K562 (cell line): ENCODE measurements around the gene TMEM11. TPM values are rescaled to one million over a fixed set of nuclear protein-coding genes. Genes with fewer than 3 reads are reported as not detected.

ENCODE experiments used
- ATAC-seq: fragments of 200-7000 bp; cut with Tn5 transposase; 3 replicates; pipeline ENCODE4 v1.9.1; 2020; ENCODE audit warnings: moderate library complexity
- BruUV-seq: library from RNA; stranded (reverse); fragments of 400-500 nt; replicated peaks from 2 replicates; lab custom pipeline; 2021; lab: Mats Ljungman, UMichigan
- CTCF ChIA-PET: fragments of 300-600 bp; formaldehyde crosslinking; extraction: SDS; loops from one replicate; lab custom pipeline; 2021; ENCODE audit warnings: low intra/inter-chr PET ratio; lab: Yijun Ruan, JAX
- POLR2A ChIA-PET: fragments of 300-600, 350-650 bp; sonication (Branson Sonifier 250); formaldehyde crosslinking; extraction: SDS; loops from one replicate; lab custom pipeline; 2021; ENCODE audit warnings: antibody characterized with exemption, inconsistent platforms; lab: Yijun Ruan, JAX
- DNase-seq, 4 experiments: peaks; one replicate each; pipeline versions ENCODE4 v3.0.0 to v3.0.0-alpha.2; 2011 to 2018; ENCODE audit warnings: low spot score in 3 of 4, mixed read lengths in 3 of 4; ENCODE audit errors: extremely low read depth in 1 of 4
- FAIRE-seq: peaks from 2 replicates; lab custom pipeline; 2011; peaks lifted over from hg19 to GRCh38; lab: Jason Lieb, UNC
- H2AFZ ChIP-seq: 2 replicates; pipeline ENCODE4 v1.6.0; 2011; ENCODE audit warnings: low read depth, low read length, control low read depth, inconsistent platforms
- H3K27ac ChIP-seq: fragments of 200-600 bp; 3 replicates; pipeline ENCODE4 v1.8.0; 2011; ENCODE audit warnings: low read depth, mild to moderate bottlenecking, control low read depth, inconsistent platforms, low read length, moderate library complexity, mixed read lengths; ENCODE audit errors: extremely low read depth
- H3K27me3 ChIP-seq, 2 experiments: fragments of 300-600 bp in 1 of 2; 2 replicates in 1 of 2; 3 replicates in 1 of 2; pipeline versions ENCODE4 v1.6.0 to v1.8.0; 2011; ENCODE audit warnings: inconsistent platforms in 2 of 2, low read length in 2 of 2, mild to moderate bottlenecking in 1 of 2, mixed read lengths in 1 of 2, moderate library complexity in 1 of 2; ENCODE audit not compliant: control insufficient read depth in 2 of 2, insufficient read depth in 2 of 2
- H3K36me3 ChIP-seq: fragments of 300-600 bp; 3 replicates; pipeline ENCODE4 v1.8.0; 2011; ENCODE audit warnings: mild to moderate bottlenecking, low read length, inconsistent platforms; ENCODE audit not compliant: control insufficient read depth, insufficient read depth
- H3K4me1 ChIP-seq, 2 experiments: fragments of 200-600 bp in 1 of 2; replicated peaks in 1 of 2; 2 replicates in 1 of 2; 3 replicates in 1 of 2; pipeline versions ENCODE4 v1.5.1 to v1.8.0; 2011; ENCODE audit warnings: inconsistent platforms in 2 of 2, low read length in 2 of 2, mild to moderate bottlenecking in 1 of 2, mixed read lengths in 1 of 2, moderate library complexity in 1 of 2; ENCODE audit not compliant: control insufficient read depth in 2 of 2, insufficient read depth in 2 of 2
- H3K4me2 ChIP-seq: 2 replicates; pipeline ENCODE4 v1.6.1; 2011; ENCODE audit warnings: low read length, control low read depth, inconsistent platforms, mixed read lengths; ENCODE audit not compliant: insufficient read depth
- H3K4me3 ChIP-seq: fragments of 200-600 bp; sonication (generic), shearing (Covaris generic); 2 replicates; pipeline ENCODE4 v1.5.1; 2016; ENCODE audit warnings: control low read depth, inconsistent platforms
- H3K79me2 ChIP-seq: fragments of 200-600 bp; 3 replicates; pipeline ENCODE4 v1.8.0; 2011; ENCODE audit warnings: low read length, inconsistent platforms; ENCODE audit not compliant: control insufficient read depth, insufficient read depth
- H3K9ac ChIP-seq, 2 experiments: 2 replicates each; pipeline versions ENCODE4 v1.6.0 to v1.6.1; 2011; ENCODE audit warnings: low read depth in 2 of 2, low read length in 2 of 2, control low read depth in 1 of 2, inconsistent platforms in 1 of 2, mild to moderate bottlenecking in 1 of 2, mixed read lengths in 1 of 2; ENCODE audit not compliant: insufficient read depth in 1 of 2
- H3K9me1 ChIP-seq: one replicate; pipeline ENCODE4 v1.6.0; 2011; ENCODE audit warnings: inconsistent platforms, mild to moderate bottlenecking, low read length, moderate library complexity; ENCODE audit not compliant: control insufficient read depth, insufficient read depth
- H3K9me3 ChIP-seq: replicated peaks from 2 replicates; pipeline ENCODE4 v1.5.1; 2011; ENCODE audit warnings: low read depth, low read length, inconsistent platforms; ENCODE audit not compliant: control insufficient read depth, insufficient read depth
- H4K20me1 ChIP-seq: replicated peaks from 2 replicates; pipeline ENCODE4 v1.6.1; 2011; ENCODE audit warnings: low read length, inconsistent platforms, mixed read lengths; ENCODE audit not compliant: control insufficient read depth, insufficient read depth
- CREM ChIP-seq: IDR thresholded peaks from 2 replicates; pipeline ENCODE4 v1.6.1; 2014; ENCODE audit warnings: antibody characterized with exemption, low read depth
- FOXA1 ChIP-seq: fragments of 450-650 bp; IDR thresholded peaks from 2 replicates; pipeline ENCODE4 v1.6.1; 2016; ENCODE audit warnings: mild to moderate bottlenecking, borderline replicate concordance
- FUS ChIP-seq: fragments of 200-400 bp; formaldehyde crosslinking; optimal IDR thresholded peaks from 2 replicates; pipeline ENCODE3; 2017; ENCODE audit warnings: low read depth, low read length
- HNRNPL ChIP-seq: fragments of 200-400 bp; formaldehyde crosslinking; IDR thresholded peaks from 2 replicates; pipeline ENCODE4 v1.6.1; 2017; ENCODE audit warnings: low read depth, mild to moderate bottlenecking, low read length
- NR4A1 ChIP-seq, 2 experiments: fragments of 250-450 bp in 1 of 2; fragments of 450-650 bp in 1 of 2; sonication (Bioruptor Pico) in 1 of 2; IDR thresholded peaks; 2 replicates each; pipeline versions ENCODE4 v1.4.0 to v1.6.1; 2016 to 2020; ENCODE audit warnings: mild to moderate bottlenecking in 2 of 2, missing compliant biosample characterization in 1 of 2, missing genetic modification characterization in 1 of 2, moderate library complexity in 1 of 2
- PTRF ChIP-seq: fragments of 450-650 bp; IDR thresholded peaks from 2 replicates; pipeline ENCODE4 v1.6.1; 2016; ENCODE audit warnings: mild to moderate bottlenecking, missing genetic modification characterization, missing compliant biosample characterization
- ZFP36 ChIP-seq: fragments of 150-350 bp; IDR thresholded peaks from 2 replicates; pipeline ENCODE4 v1.6.1; 2018; ENCODE audit warnings: low read length, low read depth; ENCODE audit not compliant: partially characterized antibody
- ZNF583 ChIP-seq: fragments of 250-450 bp; sonication (Bioruptor Pico); IDR thresholded peaks from 2 replicates; pipeline ENCODE4 v1.4.0; 2020
- ZNF699 ChIP-seq: fragments of 250-450 bp; sonication (Bioruptor Pico); IDR thresholded peaks from 2 replicates; pipeline ENCODE4 v1.8.0; 2021; ENCODE audit warnings: mild to moderate bottlenecking, moderate library complexity; ENCODE audit not compliant: insufficient replicate concordance
- ZNF79 ChIP-seq: fragments of 250-450 bp; sonication (Bioruptor Pico); IDR thresholded peaks from 2 replicates; pipeline ENCODE4 v1.4.0; 2020; ENCODE audit warnings: low read depth, mild to moderate bottlenecking, moderate library complexity
- WGBS: fragments of 100-300 bp; shearing (Covaris generic); methylation state at CpG from one replicate; pipeline ENCODE4 v1.1.6; 2016; ENCODE audit warnings: low coverage, mixed read lengths; ENCODE audit not compliant: insufficient coverage; ENCODE audit errors: missing lambda C conversion rate; 5-methylcytosine and 5-hydroxymethylcytosine counted together
- in situ Hi-C: fragments of 300-500 bp; cut with MboI; formaldehyde crosslinking; loops from 4 replicates; pipeline ENCODE4 v1.15.0; 2018; ENCODE audit warnings: inconsistent platforms, mixed read lengths
- intact Hi-C: fragments of 100-400 bp; cut with micrococcal nuclease; formaldehyde crosslinking; loops from 2 replicates; pipeline ENCODE4 v1.14.2; 2022
- polyA plus RNA-seq, 8 experiments: library from polyadenylated mRNA; depleted of rRNA in 4 of 8; stranded (reverse) in 5 of 8; unstranded in 3 of 8; fragments of >200 nt; fragmentation: Nextera tagmentation in 2 of 8; fragmentation: Illumina TruSeq in 1 of 8; extraction: Ambion mirVana in 2 of 8; extraction: Trizol in 1 of 8; gene quantifications; 2 replicates each; pipeline versions ENCODE4 v1.2.1 to v1.2.3, GENCODE V29; 2011 to 2014; ENCODE audit warnings: inconsistent platforms in 1 of 8, missing spikeins in 1 of 8
- total RNA-seq, 7 experiments: library from RNA; depleted of rRNA in 6 of 7; stranded (reverse); fragments of >200 nt in 6 of 7; fragmentation: Illumina TruSeq in 2 of 7; extraction: Trizol in 2 of 7; gene quantifications; 2 replicates each; pipeline versions ENCODE4 v1.2.1 to v1.2.3, GENCODE V29; 2011 to 2021; ENCODE audit warnings: low replicate concordance in 1 of 7
- TF ChIP-seq, protein P1 (sequence below): fragments of 250-450 bp; sonication (Bioruptor Pico); IDR thresholded peaks from 2 replicates; pipeline ENCODE4 v1.9.0; 2021; ENCODE audit warnings: mild to moderate bottlenecking
- TF ChIP-seq, protein P2 (sequence below): fragments of 250-450 bp; sonication (Bioruptor Pico); IDR thresholded peaks from 2 replicates; pipeline ENCODE4 v1.4.0; 2020; ENCODE audit warnings: mild to moderate bottlenecking, moderate library complexity

TMEM11 gene
- total and polyA plus RNA-seq, 9 of the 15 experiments (the other 6 are each of a cell fraction or from before 2014, with no cell fraction given), result 12.0 to 40.7 (median 30.0) TPM

DNA sequence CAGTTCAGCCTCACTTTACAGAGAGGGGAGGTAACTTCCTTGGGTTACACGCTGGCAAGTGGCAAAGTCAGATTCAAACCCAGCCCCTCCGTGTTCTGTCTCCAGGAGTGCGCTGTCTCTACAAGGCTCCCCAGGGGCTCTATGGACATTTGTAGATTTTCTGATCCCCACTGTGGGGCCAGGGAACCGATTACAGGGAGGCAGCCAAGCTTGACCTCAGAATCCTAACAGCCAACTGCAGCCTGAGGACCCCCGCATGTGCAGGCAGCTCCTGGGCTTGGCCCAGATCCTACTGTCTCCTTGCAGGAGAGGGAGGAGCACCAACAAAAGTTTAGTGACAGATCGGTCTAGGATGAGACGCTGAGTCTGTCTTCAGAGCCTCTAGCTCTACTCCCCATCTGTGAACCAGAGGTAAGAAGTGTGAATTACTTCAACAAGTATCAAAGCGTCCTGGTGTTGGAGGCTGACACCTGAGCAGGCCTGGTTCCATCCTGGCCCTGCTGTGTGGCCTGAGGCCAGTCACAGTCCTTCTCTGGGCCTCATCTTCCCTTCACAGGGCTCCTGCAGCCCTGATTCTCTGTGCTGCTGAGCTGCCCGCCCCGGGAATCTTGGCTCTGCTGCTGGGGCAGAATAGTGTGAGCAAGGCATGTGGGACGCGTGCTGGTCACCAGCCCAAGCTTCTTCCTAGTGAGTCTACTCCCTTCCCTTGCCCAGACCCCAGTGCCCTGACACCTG is 48.5 kb upstream of the TMEM11 start:
- H4K20me1 ChIP-seq, result no peaks in the 10 kb centered on the region
- H3K4me3 ChIP-seq, result no peak overlapping the region
- peaks cover 0 to under 1% of the 10 kb centered on the region in 2 experiments; a peak in 2 of 5 replicates for H3K4me1 ChIP-seq
- CTCF ChIA-PET, result no interaction called here
- no peaks in the 10 kb centered on the region for H3K27me3 ChIP-seq
- no peaks in the 10 kb centered on the region for H3K79me2 ChIP-seq
- FAIRE-seq, result no peak
- no peak for DNase-seq
- no peak overlapping the region for H2AFZ ChIP-seq
- H3K9me1 ChIP-seq, result no peaks in the 10 kb centered on the region
- no peaks in the 10 kb centered on the region for H3K9me3 ChIP-seq
- H3K9ac ChIP-seq, result no peak overlapping the region
- H3K4me2 ChIP-seq, result no peak overlapping the region
- no peak for TF ChIP-seq HNRNPL
- TF ChIP-seq ZFP36, result peak; percentile 9
- TF ChIP-seq, all 486 proteins: peak for 1
- no TSS peak for BruUV-seq
- POLR2A ChIA-PET, result no interaction called here
- intact Hi-C loops, result no loop called here
- 54% methylated on average over 10 of the region's 12 CpGs for WGBS
- ATAC-seq, result no peak
- Histone ChIP-seq H3K36me3 (no peaks in the 10 kb centered on the region), H3K27ac (no peak overlapping the region)
- in situ Hi-C loops, result no loop called here

DNA sequence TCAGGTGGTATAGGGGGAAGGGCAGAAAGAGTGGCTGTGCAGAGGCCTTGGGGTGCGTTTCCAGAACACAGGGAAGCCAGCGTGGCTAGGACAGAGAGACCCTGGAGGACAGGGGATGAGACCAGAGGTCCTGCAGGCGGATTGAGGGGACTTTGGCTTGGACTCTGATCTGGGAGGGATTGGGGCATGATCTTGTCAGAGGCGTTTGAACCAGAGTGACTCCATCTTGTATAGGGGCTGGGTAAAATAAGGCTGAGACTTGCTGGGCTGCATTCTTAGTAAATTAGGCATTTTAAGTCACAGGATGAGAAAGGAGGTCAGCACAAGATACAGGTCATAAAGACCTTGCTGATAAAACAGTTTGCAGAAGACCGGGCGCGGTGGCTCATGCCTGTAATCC is 44.6 kb upstream of the TMEM11 start:
- ATAC-seq, result no peak
- in situ Hi-C loops, result no loop called here
- peaks cover 12 to 13% of the 10 kb centered on the region in 2 experiments; a peak in 4 of 5 replicates for H3K4me1 ChIP-seq
- H3K4me2 ChIP-seq, result no peak overlapping the region
- H2AFZ ChIP-seq, result no peak overlapping the region
- no peak for FAIRE-seq
- no peaks in the 10 kb centered on the region for H3K27me3 ChIP-seq
- H3K27ac ChIP-seq, result no peak overlapping the region
- H4K20me1 ChIP-seq, result no peaks in the 10 kb centered on the region
- no peaks in the 10 kb centered on the region for H3K36me3 ChIP-seq
- H3K4me3 ChIP-seq, result no peak overlapping the region
- no peaks in the 10 kb centered on the region for H3K79me2 ChIP-seq
- no peaks in the 10 kb centered on the region for H3K9me3 ChIP-seq
- POLR2A ChIA-PET, result no interaction called here
- DNase-seq, result no peak
- no TSS peak for BruUV-seq
- intact Hi-C loops, result no loop called here
- 87% methylated on average over 3 of the region's 7 CpGs for WGBS
- no peaks in the 10 kb centered on the region for H3K9me1 ChIP-seq
- CTCF ChIA-PET, result no interaction called here
- H3K9ac ChIP-seq, result no peak overlapping the region
- TF ChIP-seq CREM (no peak), ZNF79 (CRISPR knock-in tag) (no peak), PTRF (tag) (peak; percentile 65; the same call in 1 of the 2 replicates), FUS (no peak), ZNF583 (CRISPR knock-in tag) (peak; percentile 45; the same call in 1 of the 2 replicates), FOXA1 (no peak), NR4A1 (CRISPR knock-in tag; IDR thresholded peaks at IDR 0.05) (no peak), NR4A1 (tag; IDR thresholded peaks at IDR 0.05) (peak; percentile 73), ZNF699 (CRISPR knock-in tag) (no peak)
- TF ChIP-seq, protein P1, sequence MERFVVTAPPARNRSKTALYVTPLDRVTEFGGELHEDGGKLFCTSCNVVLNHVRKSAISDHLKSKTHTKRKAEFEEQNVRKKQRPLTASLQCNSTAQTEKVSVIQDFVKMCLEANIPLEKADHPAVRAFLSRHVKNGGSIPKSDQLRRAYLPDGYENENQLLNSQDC (CRISPR knock-in tag), result no peak
- TF ChIP-seq, protein P2, sequence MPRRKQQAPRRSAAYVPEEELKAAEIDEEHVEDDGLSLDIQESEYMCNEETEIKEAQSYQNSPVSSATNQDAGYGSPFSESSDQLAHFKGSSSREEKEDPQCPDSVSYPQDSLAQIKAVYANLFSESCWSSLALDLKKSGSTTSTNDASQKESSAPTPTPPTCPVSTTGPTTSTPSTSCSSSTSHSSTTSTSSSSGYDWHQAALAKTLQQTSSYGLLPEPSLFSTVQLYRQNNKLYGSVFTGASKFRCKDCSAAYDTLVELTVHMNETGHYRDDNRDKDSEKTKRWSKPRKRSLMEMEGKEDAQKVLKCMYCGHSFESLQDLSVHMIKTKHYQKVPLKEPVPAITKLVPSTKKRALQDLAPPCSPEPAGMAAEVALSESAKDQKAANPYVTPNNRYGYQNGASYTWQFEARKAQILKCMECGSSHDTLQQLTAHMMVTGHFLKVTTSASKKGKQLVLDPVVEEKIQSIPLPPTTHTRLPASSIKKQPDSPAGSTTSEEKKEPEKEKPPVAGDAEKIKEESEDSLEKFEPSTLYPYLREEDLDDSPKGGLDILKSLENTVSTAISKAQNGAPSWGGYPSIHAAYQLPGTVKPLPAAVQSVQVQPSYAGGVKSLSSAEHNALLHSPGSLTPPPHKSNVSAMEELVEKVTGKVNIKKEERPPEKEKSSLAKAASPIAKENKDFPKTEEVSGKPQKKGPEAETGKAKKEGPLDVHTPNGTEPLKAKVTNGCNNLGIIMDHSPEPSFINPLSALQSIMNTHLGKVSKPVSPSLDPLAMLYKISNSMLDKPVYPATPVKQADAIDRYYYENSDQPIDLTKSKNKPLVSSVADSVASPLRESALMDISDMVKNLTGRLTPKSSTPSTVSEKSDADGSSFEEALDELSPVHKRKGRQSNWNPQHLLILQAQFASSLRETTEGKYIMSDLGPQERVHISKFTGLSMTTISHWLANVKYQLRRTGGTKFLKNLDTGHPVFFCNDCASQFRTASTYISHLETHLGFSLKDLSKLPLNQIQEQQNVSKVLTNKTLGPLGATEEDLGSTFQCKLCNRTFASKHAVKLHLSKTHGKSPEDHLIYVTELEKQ (CRISPR knock-in tag), result 0 out of 2 replicates have a peak, but pooled peaks have one; percentile 36
